ENCODE measurements around the gene VAV3. TPM values are rescaled to one million over a fixed set of nuclear protein-coding genes. Genes with fewer than 3 reads are reported as not detected.
"Not testable (repeated sequence)": the region's sequence is repeated elsewhere in the genome, so short reads cannot be mapped to it uniquely, and the experiment has no call there.

VAV3 gene
- total RNA-seq, 1 donor from 2014 or later, result 25.8 TPM

- Mint-ChIP-seq H3K36me3 (ENCODE audit: unreplicated experiment) (no peaks in the 10 kb centered on the region), H3K27me3 (ENCODE audit: unreplicated experiment) (no peaks in the 10 kb centered on the region), H3K9me3 (ENCODE audit: unreplicated experiment) (no peaks in the 10 kb centered on the region), H3K27ac (ENCODE audit: unreplicated experiment) (no peak overlapping the region), H3K4me1 (ENCODE audit: low read depth, unreplicated experiment) (no peaks in the 10 kb centered on the region), H3K4me3 (ENCODE audit: unreplicated experiment) (no peak overlapping the region)
- TF ChIP-seq CTCF (IDR thresholded peaks at IDR 0.05; ENCODE audit: partially characterized antibody, unreplicated experiment), result no peak
- DNase-seq, result no peak
Observed at GRCh38 chr1:107748531-107748930, 216.4 kb downstream of the VAV3 start.

GRCh38 chr1:107741242-107741641, 223.7 kb downstream of the VAV3 start:
- H3K27me3 Mint-ChIP-seq (ENCODE audit: unreplicated experiment), result no peaks in the 10 kb centered on the region
- no peaks in the 10 kb centered on the region for H3K9me3 Mint-ChIP-seq (ENCODE audit: unreplicated experiment)
- no peak for TF ChIP-seq CTCF (IDR thresholded peaks at IDR 0.05; ENCODE audit: partially characterized antibody, unreplicated experiment)
- no peak for DNase-seq
- H3K36me3 Mint-ChIP-seq (ENCODE audit: unreplicated experiment), result no peaks in the 10 kb centered on the region
- H3K27ac Mint-ChIP-seq (ENCODE audit: unreplicated experiment), result no peak overlapping the region
- H3K4me3 Mint-ChIP-seq (ENCODE audit: unreplicated experiment), result no peak overlapping the region
- no peaks in the 10 kb centered on the region for H3K4me1 Mint-ChIP-seq (ENCODE audit: low read depth, unreplicated experiment)

- DNase-seq, result no peak
- Mint-ChIP-seq H3K27ac (ENCODE audit: unreplicated experiment) (no peak overlapping the region), H3K27me3 (ENCODE audit: unreplicated experiment) (no peaks in the 10 kb centered on the region), H3K4me3 (ENCODE audit: unreplicated experiment) (no peak overlapping the region), H3K4me1 (ENCODE audit: low read depth, unreplicated experiment) (no peaks in the 10 kb centered on the region), H3K9me3 (ENCODE audit: unreplicated experiment) (no peaks in the 10 kb centered on the region), H3K36me3 (ENCODE audit: unreplicated experiment) (no peaks in the 10 kb centered on the region)
- no peak for TF ChIP-seq CTCF (IDR thresholded peaks at IDR 0.05; ENCODE audit: partially characterized antibody, unreplicated experiment)
Observed at GRCh38 chr1:107740579-107740978, 224.4 kb downstream of the VAV3 start.

- no peak for DNase-seq
- H3K4me1 Mint-ChIP-seq (ENCODE audit: low read depth, unreplicated experiment), result no peaks in the 10 kb centered on the region
- H3K9me3 Mint-ChIP-seq (ENCODE audit: unreplicated experiment), result no peaks in the 10 kb centered on the region
- TF ChIP-seq CTCF (IDR thresholded peaks at IDR 0.05; ENCODE audit: partially characterized antibody, unreplicated experiment), result no peak
- no peak overlapping the region for H3K4me3 Mint-ChIP-seq (ENCODE audit: unreplicated experiment)
- no peaks in the 10 kb centered on the region for H3K27me3 Mint-ChIP-seq (ENCODE audit: unreplicated experiment)
- no peak overlapping the region for H3K27ac Mint-ChIP-seq (ENCODE audit: unreplicated experiment)
- no peaks in the 10 kb centered on the region for H3K36me3 Mint-ChIP-seq (ENCODE audit: unreplicated experiment)
Observed at GRCh38 chr1:107739651-107740050, 225.3 kb downstream of the VAV3 start.

GRCh38 chr1:107739201-107739600, 225.8 kb downstream of the VAV3 start:
- no peak overlapping the region for H3K27ac Mint-ChIP-seq (ENCODE audit: unreplicated experiment)
- no peak overlapping the region for H3K4me3 Mint-ChIP-seq (ENCODE audit: unreplicated experiment)
- H3K36me3 Mint-ChIP-seq (ENCODE audit: unreplicated experiment), result peaks cover 2% of the 10 kb centered on the region
- H3K9me3 Mint-ChIP-seq (ENCODE audit: unreplicated experiment), result no peaks in the 10 kb centered on the region
- no peak for DNase-seq
- no peaks in the 10 kb centered on the region for H3K27me3 Mint-ChIP-seq (ENCODE audit: unreplicated experiment)
- TF ChIP-seq CTCF (IDR thresholded peaks at IDR 0.05; ENCODE audit: partially characterized antibody, unreplicated experiment), result no peak
- H3K4me1 Mint-ChIP-seq (ENCODE audit: low read depth, unreplicated experiment), result no peaks in the 10 kb centered on the region

GRCh38 chr1:107733401-107733800, 231.6 kb downstream of the VAV3 start:
- H3K27me3 Mint-ChIP-seq (ENCODE audit: unreplicated experiment); H3K9me3 Mint-ChIP-seq (ENCODE audit: unreplicated experiment); DNase-seq; H3K27ac Mint-ChIP-seq (ENCODE audit: unreplicated experiment); H3K4me3 Mint-ChIP-seq (ENCODE audit: unreplicated experiment); H3K4me1 Mint-ChIP-seq (ENCODE audit: low read depth, unreplicated experiment): not testable (repeated sequence)
- H3K36me3 Mint-ChIP-seq (ENCODE audit: unreplicated experiment), result peaks cover 16% of the 10 kb centered on the region
